Ecto neural progenitor cell (in vitro differentiated cells): ENCODE measurements around the gene GPR63.

ENCODE experiments used
- DNase-seq: peaks from one replicate; pipeline ENCODE4 v3.0.0-alpha.2; 2018; ENCODE audit warnings: low spot score

GPR63 gene

DNA sequence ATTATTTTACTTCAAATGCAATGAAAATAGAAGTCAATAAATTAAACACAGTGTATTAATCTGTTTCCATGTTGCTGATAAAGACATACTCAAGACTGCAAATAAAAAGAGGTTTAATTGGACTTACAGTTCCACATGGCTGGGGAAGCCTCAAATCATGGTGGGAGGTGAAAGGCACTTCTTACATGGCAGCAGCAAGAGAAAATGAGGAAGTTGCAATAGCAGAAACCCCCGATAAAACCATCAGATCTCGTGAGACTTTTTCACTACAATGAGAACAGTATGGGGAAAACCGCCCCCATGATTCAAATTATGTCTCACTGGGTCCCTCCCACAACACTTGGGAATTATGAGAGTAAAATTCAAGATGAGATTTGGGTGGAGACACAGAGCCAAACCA, 82.2 kb downstream of the GPR63 start:
- no peak for DNase-seq

DNA sequence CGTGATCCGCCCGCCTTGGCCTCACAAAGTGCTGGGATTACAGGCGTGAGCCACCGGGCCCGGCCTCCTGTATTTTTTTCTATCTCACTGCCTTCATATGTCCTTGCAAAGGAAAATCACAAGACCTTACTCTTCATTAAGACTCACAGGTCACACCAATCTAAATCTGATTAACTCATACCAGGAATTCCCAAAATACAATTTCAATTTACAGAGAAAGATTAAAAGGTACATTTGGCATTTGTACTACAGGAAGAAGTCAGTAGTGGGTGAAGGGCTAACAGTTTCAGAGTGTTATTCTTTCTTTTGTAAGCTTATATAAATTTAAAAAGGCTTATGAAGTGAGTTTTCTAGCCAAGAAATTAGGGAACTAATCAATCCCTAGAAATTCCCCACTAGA, 87.4 kb downstream of the GPR63 start:
- DNase-seq = no peak
